Stimulated activated CD8-positive, alpha-beta memory T cell treated with anti-CD3 and anti-CD28 coated beads, Interleukin-2, amount 100 ng/mL, for 48 hours (primary cell): ENCODE results near the gene CCSER1.
"Not testable (repeated sequence)": the region's sequence is repeated elsewhere in the genome, so short reads cannot be mapped to it uniquely, and the experiment has no call there.

Source experiments
- DNase-seq, 2 donors: peaks; one replicate each; pipeline ENCODE4 v3.0.0-alpha.2; 2020; ENCODE audit warnings: low read depth in 2 of 2

Gene CCSER1

DNA sequence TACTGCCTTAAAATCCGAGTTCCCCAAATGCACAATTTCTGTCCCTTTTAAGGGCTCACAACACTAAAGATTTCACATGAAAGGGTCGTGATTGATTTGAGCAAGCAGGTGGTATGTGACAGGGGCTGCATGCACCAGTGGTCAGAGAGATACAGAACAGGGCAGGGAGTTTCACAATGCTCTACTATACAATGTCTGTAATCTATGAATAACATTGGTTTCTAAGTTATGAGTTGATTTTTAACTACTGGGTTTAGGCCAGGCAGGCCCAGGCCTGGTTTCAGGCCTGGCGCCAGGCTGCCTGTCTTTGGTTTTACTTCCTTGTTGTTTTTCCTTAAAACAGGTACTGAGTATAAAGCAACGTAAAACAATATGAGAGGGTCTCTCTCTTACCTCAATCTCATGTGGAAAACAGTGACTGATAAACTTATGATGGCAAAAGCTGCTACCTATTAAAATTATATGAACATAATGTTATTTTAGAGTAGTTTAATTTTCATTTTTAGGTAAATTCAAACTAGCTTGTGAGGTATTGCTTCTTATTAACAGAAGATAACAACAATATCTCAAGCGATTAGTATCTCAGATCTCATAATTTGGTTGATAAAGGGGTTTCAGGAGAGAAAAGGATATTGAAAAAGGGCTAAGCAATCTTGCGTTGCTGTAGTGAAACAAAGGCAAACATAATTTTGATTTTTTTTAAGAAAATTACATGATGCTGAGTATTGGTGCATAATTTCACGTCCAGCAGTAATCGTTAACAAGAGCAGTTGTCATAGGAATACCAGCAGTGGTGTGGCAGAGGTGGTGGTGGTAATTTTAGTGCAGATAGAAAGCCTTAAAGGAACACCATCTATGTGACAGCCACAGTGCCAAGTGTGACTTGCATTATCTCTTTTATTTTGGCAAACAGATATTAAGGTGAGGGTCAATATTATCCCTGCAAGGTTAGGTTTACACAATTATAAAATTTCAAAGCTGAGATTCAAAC lies 1232.1 kb downstream of the CCSER1 start:
- no peak for DNase-seq

DNA sequence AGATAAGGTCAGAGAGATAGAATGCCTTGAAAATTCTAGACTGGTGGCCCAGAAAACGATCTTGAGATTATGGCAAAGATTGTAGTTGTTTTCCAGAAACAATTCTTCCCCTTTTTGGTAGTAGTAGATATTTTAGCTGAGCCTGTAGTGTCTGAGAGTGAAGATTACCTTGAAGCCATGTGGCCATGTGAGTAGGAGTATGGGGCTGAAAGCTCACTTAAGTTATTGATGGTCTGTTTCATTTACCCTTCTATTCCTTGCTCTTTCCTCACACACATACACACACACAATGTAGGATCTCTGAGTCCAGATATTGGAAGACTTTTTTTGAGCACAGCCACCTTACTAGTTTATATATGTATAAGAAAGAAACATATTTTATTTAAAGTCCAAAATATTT lies 1234.9 kb downstream of the CCSER1 start:
- no peak for DNase-seq

GRCh38 chr4:91366554-91366953 lies 1239.4 kb downstream of the CCSER1 start:
- DNase-seq, result no peak

DNA sequence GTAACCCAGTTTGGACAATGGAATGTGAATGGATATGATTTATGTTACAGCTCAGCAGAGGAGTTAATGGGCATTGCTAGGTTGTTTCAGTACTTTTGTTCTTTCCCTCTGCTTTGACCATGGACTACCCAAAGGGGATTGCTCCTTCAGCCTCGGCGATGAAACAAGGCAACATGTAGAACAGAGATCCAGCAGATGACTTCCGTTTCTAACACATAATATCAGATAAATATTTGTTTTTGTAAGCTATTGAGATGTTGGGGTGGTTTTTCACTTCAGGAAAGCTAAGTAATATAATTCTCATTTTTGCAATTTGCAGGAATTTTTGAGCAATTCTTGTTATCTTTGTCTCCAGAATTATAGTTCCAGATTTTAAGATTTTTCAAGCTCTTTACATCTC lies 1241.9 kb downstream of the CCSER1 start:
- DNase-seq, result no peak

DNA sequence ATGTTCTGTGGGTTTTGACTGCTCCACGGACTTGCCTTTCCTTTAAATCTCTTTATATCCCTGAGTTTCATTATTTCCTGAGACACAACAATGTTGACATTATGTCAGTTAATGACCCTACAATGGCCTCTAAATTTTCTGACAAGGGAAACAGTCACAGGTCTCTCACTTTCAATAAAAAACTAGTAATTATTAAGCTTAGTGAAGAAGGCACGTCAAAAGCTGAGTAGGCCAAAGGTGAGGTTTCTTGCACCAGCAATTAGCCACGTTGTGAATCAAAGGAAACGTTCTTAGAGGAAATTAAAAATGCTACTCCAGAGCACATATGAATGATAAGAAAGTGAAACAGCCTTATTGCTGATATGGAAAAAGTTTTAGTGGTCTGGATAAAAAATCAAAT lies 1246.4 kb downstream of the CCSER1 start:
- no peak for DNase-seq

GRCh38 chr4:91405431-91405830 lies 1278.2 kb downstream of the CCSER1 start:
- not testable (repeated sequence) for DNase-seq

- DNase-seq, result no peak
These were observed 1294.8 kb downstream of the CCSER1 start for GRCh38 chr4:91422011-91422410.

- DNase-seq, result no peak
These were observed 1299.5 kb downstream of the CCSER1 start for GRCh38 chr4:91426725-91427124.

DNA sequence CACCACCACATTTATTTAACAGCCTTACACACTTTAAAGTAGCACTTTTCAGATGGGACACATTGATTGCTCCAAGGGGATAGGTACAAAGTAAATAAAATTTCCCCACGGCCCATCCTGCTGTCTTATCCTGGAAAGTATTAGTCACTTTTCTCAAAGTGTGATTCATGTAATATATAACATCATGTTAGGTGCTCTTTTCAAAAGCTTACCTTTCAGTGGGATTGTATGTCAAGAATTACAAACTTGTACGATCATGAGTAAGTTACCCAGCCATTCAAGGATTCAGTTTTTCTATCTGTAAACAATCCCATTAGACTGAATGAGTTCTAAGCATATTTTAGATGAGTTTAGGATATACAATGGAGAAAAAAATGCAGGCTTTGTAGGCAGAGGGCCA lies 1300.0 kb downstream of the CCSER1 start:
- no peak for DNase-seq

DNA sequence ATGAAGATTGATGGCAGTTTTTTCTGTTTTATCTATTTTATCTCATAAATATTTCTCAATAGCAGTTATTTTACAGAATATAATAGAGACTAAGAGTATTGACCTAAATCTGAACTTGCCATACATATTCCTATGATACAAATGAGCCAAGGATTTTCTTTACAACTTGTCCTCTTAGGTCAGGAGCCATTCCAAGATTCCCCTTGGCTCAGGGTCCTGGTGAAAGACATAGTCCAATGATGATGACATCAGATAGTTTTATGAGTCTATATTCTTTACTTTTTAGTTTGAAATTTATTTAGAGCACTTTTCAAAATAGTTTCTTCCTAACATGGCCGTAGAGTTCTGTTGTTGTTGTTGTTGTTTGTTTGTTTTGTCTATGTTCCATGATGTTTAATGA lies 1307.4 kb downstream of the CCSER1 start:
- no peak for DNase-seq

- DNase-seq, result no peak
These were observed 1309.4 kb downstream of the CCSER1 start for GRCh38 chr4:91436556-91436955.

- DNase-seq, result no peak
These were observed 1320.0 kb downstream of the CCSER1 start for GRCh38 chr4:91447168-91447567.

DNA sequence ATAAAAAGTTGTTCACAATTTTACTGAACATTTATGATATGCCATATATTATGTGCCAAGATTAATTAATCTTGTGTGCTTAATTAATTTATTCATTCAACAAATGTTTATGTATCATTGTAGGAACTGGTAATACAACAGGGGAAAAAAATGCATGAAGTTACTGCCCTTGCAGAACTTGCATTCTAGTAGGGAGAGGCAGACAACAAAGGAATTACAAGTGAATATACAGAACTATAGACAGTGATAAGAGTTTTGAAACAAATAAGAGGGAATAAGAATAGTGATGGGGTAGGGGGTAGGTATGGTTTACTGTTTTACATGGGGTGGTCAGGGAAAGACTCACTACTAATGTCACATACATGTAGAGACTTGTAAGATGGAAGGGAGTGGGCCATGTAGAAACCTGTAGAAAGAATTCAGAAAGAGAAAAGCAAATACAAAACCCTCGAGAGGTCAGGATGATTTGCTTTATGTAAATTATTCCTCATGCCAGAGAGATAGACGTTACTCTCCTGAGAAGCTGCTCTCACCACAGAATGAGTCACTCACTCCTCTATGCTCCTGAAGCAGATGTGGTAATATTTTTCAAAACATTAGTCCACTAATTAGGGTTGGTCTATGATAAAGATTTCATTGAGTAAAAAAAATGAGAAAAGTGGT lies 1321.6 kb downstream of the CCSER1 start:
- no peak for DNase-seq

- DNase-seq, result no peak
These were observed 1326.9 kb downstream of the CCSER1 start for GRCh38 chr4:91454111-91454510.

GRCh38 chr4:91462566-91462965 lies 1335.4 kb downstream of the CCSER1 start:
- DNase-seq, result not testable (repeated sequence)

DNA sequence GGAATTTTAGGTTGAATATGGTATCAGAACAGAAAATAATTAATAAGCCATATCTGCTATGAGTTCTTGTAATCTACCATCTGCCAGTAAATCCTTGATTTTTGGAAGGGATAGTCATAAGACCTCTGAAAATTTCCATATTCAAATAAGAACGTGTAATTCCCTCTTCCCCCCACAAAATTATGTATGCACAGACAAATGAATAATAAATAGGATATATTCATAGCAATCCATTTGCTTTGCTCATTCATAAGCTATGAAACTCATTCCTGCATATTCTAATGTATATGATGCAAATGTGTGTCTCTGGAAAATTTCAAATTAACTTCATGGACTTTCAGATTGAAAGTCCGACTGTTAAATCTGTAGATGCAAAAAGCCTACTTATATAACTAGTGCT lies 1343.5 kb downstream of the CCSER1 start:
- DNase-seq, result no peak

DNA sequence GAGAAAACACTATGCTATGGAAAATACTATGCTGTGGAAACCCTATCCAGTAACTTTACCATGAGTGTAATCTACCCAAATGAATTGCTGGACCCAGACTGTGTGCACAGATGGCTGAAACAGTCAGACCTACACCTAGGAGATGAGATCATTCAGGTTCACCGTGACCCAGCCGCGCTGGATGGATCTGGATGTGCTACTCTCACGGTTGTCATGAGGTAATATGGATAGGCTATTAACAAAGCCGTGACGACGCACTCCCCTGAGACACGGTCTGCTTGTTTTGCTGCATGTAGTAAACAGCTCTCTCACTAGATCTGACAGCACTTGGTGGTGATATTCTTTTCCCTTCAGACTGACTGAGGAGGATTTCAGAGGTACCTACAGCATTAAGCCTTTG lies 1344.1 kb downstream of the CCSER1 start:
- no peak for DNase-seq

- no peak for DNase-seq
These were observed 1344.9 kb downstream of the CCSER1 start for GRCh38 chr4:91472046-91472445.

GRCh38 chr4:91485415-91485814 lies 1358.2 kb downstream of the CCSER1 start:
- DNase-seq, result no peak

GRCh38 chr4:91488946-91489345 lies 1361.8 kb downstream of the CCSER1 start:
- no peak for DNase-seq

DNA sequence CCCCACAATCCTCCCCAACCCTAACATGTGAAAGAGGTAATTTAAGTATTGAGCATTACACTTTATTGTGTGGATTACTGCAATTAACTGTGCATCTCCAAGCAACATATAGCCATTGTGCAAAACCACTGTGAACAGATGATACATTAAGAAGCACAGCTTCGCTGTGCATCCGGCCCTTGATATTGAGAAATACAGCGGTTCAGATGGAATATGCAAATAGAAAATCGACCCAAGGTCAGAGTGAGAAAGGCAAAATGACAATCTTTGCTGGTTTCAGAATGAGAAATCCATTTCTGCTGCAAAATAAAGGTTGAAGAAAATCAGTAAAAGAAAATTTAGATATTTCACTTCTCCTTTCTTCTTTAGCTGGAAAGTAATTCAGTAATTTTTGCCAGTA lies 1370.7 kb downstream of the CCSER1 start:
- no peak for DNase-seq

DNA sequence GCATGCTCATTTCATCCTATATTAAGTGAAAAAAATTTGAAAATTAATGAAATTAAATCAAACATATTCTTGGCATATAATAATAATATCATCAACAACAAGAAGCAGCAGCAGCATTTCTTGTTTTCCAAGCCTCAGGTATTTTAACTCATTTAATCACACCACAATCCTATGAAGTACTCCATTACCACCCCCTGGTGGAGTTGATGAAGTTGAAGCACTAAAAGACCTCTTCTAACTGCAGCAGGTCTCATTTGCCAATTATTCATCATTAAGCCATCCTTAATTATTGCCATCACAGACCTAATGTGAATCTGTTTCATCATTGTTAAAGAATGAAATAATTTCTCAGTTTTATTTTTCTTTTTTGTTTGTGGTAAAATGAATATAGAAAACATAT lies 1375.2 kb downstream of the CCSER1 start:
- DNase-seq, result no peak

DNA sequence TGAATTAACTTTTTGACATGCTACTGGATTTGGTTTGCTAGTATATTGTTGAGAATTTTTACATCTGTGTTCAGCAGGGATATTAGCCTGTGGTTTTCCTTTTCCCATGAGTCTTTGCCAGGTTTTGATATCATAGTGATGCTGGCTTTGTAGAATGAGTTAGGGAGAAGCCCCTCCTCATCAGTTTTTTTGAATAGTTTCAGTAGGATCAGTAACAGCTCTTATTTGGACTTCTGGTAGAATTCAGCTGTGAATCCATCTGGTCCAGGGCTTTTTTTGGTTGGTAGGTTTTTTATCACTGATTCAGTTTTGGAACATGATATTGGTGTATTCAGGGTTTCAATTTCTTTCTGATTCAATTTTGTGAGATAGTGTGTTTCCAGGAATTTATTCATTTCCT lies 1386.1 kb downstream of the CCSER1 start:
- no peak for DNase-seq
